ENCODE data around the gene FCF1. TPM values are rescaled to one million over a fixed set of nuclear protein-coding genes. Genes with fewer than 3 reads are reported as not detected.

FCF1 gene
- total RNA-seq, 2 donors from 2014 or later, result 45.2 to 55.8 TPM

DNA sequence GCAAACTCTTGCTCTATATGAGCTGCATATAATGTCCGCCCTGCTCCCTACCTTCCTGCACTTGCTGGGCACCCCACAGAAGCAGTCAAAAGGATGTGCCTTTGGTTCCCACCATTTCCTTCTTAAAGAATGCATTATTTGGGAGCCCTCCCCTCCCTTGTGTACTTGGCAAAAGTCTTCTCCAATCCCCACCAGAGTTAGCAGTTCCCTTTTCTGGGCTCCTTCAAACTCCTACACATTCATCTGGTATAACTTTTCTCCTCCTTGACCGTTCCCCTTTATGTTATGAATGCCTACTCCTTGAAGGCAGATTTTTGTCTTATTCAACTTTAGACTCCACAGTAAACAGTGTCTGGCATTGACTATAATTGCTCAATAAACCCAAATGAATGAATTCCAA lies 27.9 kb upstream of the FCF1 start:
- H3K4me3 Mint-ChIP-seq, result no peak overlapping the region
- no peaks in the 10 kb centered on the region for H3K9me3 Mint-ChIP-seq
- H3K36me3 Mint-ChIP-seq, result peaks cover 22% of the 10 kb centered on the region

DNA sequence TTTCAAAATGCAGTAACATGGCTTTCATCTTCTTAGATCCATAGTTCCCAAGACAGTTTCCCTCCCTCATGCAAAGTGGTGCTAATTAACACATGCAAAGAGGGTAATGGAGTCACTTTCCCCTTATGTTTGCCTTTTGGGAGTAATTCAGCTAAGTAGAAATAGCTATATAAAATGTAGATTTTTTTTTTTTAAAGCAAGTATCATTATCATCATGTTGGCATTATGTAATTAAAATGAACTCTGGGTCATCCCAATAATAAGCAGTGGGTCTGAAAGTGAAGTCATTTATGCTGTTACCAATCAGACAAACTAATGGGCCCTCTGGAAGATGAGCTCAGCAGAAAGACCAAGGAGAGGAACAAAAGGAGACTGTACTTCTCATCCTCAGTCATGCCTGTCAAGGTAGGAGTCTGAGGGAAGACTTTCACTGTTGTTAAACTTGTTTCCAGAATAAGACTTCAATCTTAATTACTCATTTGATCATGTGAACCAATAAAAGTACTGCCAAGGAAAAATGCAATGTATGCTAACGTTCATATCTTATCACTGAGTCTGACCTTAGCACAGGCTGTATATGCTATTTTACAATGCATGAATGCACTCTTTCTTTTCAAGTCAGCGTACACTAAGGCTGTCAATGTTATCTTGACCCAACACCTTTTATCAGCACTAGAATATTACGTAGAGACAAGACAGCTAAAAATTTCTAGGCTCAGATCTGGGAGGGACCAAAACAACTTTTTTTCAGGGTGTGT lies 26.8 kb upstream of the FCF1 start:
- DNase-seq (ENCODE audit: low spot score) (no peak), ATAC-seq (no peak)
- Mint-ChIP-seq H3K4me3 (no peak overlapping the region), H3K36me3 (peaks cover 30% of the 10 kb centered on the region), H3K9me3 (no peaks in the 10 kb centered on the region), H3K27ac (no peak overlapping the region), H3K4me1 (ENCODE audit: low read depth in 2 of 2) (peaks cover 9 to 18% of the 10 kb centered on the region in 2 donors), H3K27me3 (no peaks in the 10 kb centered on the region)

More for the DNA sequence above, 27.9 kb upstream of the FCF1 start:
- H3K27ac Mint-ChIP-seq, result no peak overlapping the region
- DNase-seq (ENCODE audit: low spot score) (no peak), ATAC-seq (no peak)
- no peaks in the 10 kb centered on the region for H3K27me3 Mint-ChIP-seq
- H3K4me1 Mint-ChIP-seq (ENCODE audit: low read depth in 2 of 2), result peaks cover 9 to 18% of the 10 kb centered on the region in 2 donors

DNA sequence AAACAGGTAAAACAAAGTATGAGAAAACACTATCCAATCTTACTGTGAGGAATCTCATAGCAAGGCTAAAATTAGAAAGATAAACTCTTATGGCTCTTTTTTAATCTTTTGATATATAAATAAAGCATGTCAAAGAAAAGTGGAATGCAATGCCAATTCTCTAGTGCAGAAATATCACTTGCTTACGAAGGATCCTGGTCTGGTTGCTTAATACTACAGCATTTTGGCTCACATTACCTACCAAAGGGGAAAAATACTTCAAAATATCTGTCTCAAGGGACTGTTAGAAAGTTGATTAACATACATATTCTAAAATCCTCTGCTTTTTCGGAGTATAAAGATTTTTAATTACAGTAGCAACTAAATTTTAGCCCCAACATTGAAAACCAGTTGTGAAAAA lies 21.5 kb upstream of the FCF1 start:
- Mint-ChIP-seq H3K36me3 (peaks cover 17% of the 10 kb centered on the region), H3K27ac (no peak overlapping the region), H3K27me3 (no peaks in the 10 kb centered on the region), H3K4me3 (no peak overlapping the region), H3K9me3 (no peaks in the 10 kb centered on the region), H3K4me1 (ENCODE audit: low read depth in 2 of 2) (peaks cover 16 to 17% of the 10 kb centered on the region in 2 donors)
- ATAC-seq (no peak), DNase-seq (ENCODE audit: low spot score) (no peak)

DNA sequence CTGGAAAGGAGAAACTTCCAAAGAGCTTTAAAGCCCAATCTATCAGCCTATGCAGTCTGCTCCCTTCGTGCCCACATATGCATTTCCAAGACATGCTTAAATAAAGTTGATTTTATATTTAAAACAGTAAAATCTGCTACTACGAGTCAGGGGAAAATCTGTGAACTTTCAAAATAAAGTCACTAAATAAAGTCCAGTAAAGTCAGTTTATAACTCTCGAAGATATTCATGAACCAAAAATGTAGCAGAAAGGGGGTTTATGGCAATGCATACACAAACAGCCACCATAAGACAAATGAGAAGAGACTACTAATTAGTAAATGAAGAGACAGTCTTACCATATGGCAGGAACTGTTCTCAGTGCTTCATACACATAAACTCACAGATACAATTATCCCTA lies 19.8 kb upstream of the FCF1 start:
- Mint-ChIP-seq H3K27me3 (no peaks in the 10 kb centered on the region), H3K4me3 (no peak overlapping the region), H3K36me3 (peaks cover 18% of the 10 kb centered on the region), H3K27ac (no peak overlapping the region), H3K9me3 (no peaks in the 10 kb centered on the region), H3K4me1 (ENCODE audit: low read depth in 2 of 2) (peaks cover 12 to 23% of the 10 kb centered on the region in 2 donors)
- DNase-seq (ENCODE audit: low spot score) (no peak), ATAC-seq (no peak)

DNA sequence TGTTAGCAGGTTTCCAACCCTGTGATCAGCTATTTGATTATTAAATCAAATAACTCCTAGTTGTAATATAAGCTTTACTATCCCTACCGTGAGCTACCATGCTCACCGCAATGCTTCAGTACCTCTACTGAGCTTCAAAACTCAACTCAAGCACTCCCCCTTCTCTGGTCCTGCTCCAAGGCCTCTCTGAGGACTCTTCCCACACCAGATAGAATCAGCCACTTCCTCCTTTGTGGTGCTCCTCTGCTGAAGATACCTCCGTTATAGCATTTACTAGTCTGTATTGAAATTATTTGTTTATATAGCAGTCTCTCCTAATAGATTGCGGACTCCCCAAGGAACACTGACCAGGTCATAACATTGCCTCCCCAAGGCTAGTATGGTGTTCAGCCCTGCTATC lies 17.5 kb upstream of the FCF1 start:
- Mint-ChIP-seq H3K4me1 (ENCODE audit: low read depth in 2 of 2) (peaks cover 16 to 20% of the 10 kb centered on the region in 2 donors), H3K36me3 (peaks cover 16% of the 10 kb centered on the region), H3K27me3 (no peaks in the 10 kb centered on the region), H3K27ac (no peak overlapping the region), H3K4me3 (no peak overlapping the region), H3K9me3 (no peaks in the 10 kb centered on the region)
- DNase-seq (ENCODE audit: low spot score) (no peak), ATAC-seq (no peak)

DNA sequence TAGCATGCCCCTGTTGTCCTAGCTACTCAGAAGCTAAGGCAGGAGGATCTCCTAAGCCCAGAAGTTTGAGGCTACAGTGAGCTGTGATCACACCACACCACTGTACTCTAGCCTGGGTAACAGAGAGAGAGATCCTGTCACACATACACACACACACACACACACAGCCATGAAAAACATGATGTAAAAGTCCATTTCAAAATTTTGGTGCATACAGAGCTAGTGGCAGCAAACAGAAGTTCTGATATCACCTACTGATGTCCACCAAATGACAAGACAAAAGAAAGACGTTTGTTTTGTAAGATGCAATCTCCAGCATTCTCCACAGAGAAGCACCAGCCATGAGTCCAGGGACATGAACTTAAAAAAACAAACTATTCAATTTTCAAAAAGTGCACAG lies 15.9 kb upstream of the FCF1 start:
- H3K4me1 Mint-ChIP-seq (ENCODE audit: low read depth in 2 of 2), result peaks cover 25 to 27% of the 10 kb centered on the region in 2 donors

DNA sequence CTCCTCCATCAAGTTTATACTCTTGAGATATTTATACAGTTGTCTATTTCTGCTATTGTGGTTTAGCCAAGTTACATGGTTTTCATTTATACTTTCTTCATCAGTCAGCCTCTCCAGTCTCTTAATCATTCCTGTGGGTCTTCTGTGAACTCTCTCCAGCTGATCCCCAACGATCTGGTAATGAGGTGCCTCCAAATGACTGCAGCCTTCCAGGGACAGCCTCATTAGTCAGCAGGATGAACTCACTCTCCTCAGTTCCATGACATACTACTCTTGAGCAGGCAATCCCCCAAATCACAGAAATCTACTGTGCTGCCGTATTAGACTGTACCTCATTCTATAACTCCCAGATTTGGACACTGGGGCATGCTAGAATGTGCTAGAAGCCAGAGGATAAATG lies 15.4 kb upstream of the FCF1 start:
- H3K4me1 Mint-ChIP-seq (ENCODE audit: low read depth in 2 of 2), result peaks cover 25 to 27% of the 10 kb centered on the region in 2 donors
- no peak for DNase-seq (ENCODE audit: low spot score)
- no peak overlapping the region for H3K27ac Mint-ChIP-seq
- ATAC-seq, result no peak
- H3K4me3 Mint-ChIP-seq, result no peak overlapping the region
- H3K9me3 Mint-ChIP-seq, result no peaks in the 10 kb centered on the region
- H3K27me3 Mint-ChIP-seq, result no peaks in the 10 kb centered on the region
- H3K36me3 Mint-ChIP-seq, result peaks cover 15% of the 10 kb centered on the region

More for the DNA sequence above, 15.9 kb upstream of the FCF1 start:
- H3K36me3 Mint-ChIP-seq, result peaks cover 14% of the 10 kb centered on the region
- ATAC-seq (no peak), DNase-seq (ENCODE audit: low spot score) (no peak)
- no peak overlapping the region for H3K4me3 Mint-ChIP-seq
- no peaks in the 10 kb centered on the region for H3K9me3 Mint-ChIP-seq
- H3K27ac Mint-ChIP-seq, result no peak overlapping the region
- H3K27me3 Mint-ChIP-seq, result no peaks in the 10 kb centered on the region

DNA sequence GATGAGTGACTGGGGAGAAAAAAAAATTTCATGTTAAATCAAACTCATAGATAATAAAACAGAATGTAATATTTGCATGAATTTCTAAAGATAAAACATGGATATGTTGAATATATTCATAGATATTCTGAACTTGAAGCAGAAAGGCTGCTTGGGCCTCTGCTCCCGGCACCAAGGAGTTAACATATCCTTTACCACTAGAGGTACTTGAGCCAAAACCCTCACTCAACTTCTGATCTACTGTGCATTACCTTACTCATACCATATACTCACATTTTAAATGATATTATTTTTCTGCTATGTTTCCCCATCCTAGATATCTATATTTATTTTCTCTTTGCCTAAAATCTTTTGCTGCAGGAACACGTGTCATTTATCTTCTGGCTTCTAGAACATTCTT lies 15.0 kb upstream of the FCF1 start:
- DNase-seq (ENCODE audit: low spot score), result no peak
- Mint-ChIP-seq H3K9me3 (no peaks in the 10 kb centered on the region), H3K4me3 (no peak overlapping the region), H3K27me3 (no peaks in the 10 kb centered on the region), H3K27ac (no peak overlapping the region), H3K36me3 (peaks cover 19% of the 10 kb centered on the region), H3K4me1 (ENCODE audit: low read depth in 2 of 2) (peaks cover 28 to 30% of the 10 kb centered on the region in 2 donors)
- ATAC-seq, result no peak

DNA sequence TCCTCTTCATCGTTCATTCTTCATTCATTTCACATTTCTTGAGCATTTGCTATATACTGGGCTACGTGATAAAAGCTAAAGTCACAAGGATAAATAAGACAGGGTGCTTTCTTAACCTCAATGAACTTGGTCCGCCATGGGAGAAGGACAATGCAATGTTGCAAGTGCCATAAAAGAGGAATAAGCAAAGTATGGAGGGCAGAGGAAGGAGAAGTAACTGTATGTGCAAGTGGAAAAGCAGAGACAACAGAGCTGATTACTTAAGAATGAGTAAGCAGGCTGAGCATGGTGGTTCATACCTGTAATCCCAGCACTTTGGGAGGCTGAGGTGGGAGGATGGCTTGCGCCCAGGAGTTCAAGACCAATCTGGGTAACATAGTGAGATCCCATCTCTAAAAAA lies 14.5 kb upstream of the FCF1 start:
- Mint-ChIP-seq H3K4me3 (no peak overlapping the region), H3K4me1 (ENCODE audit: low read depth in 2 of 2) (peaks cover 28 to 31% of the 10 kb centered on the region in 2 donors)

DNA sequence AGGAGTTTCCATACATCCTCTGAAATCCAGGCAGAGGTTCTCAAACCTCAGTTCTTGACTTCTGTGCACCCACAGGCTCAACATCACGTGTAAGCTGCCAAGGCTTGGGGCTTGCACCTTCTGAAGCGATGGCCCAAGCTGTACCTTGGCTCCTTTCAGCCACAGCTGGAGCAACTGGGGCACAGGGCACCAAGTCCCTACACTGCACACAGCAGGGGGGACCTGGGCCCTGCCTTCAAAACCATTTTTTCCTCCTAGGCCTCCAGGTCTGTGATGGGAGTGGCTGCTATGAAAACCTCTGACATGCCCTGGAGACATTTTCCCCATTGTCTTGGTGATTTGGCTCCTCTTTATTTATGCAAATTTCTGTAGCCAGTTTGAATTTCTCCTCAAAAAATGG lies 10.7 kb upstream of the FCF1 start:
- Mint-ChIP-seq H3K27ac (no peak overlapping the region), H3K36me3 (peaks cover 22% of the 10 kb centered on the region), H3K4me3 (no peak overlapping the region), H3K4me1 (ENCODE audit: low read depth in 2 of 2) (peaks cover 31 to 34% of the 10 kb centered on the region in 2 donors), H3K27me3 (no peaks in the 10 kb centered on the region), H3K9me3 (no peaks in the 10 kb centered on the region)
- no peak for DNase-seq (ENCODE audit: low spot score)
- no peak for ATAC-seq

More for the DNA sequence above, 14.5 kb upstream of the FCF1 start:
- H3K9me3 Mint-ChIP-seq, result no peaks in the 10 kb centered on the region
- peaks cover 22% of the 10 kb centered on the region for H3K36me3 Mint-ChIP-seq
- ATAC-seq (no peak), DNase-seq (ENCODE audit: low spot score) (no peak)
- no peak overlapping the region for H3K27ac Mint-ChIP-seq
- no peaks in the 10 kb centered on the region for H3K27me3 Mint-ChIP-seq

DNA sequence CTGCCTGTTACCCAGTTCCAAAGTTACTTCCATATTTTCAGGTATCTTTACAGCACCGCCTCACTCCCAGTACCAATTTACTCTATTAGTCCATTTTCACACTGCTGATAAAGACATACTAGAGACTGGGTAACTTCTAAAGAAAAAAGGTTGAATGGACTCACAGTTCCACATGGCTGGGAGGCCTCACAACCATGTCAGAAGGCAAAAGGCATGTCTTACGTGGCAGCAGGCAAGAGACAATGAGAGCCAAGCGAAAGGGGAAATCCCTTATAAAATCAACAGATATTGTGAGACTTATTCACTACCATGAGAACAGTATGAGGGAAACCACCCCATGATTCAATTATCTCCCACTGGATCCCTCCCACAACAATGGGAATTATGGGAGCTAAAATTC lies 9.9 kb upstream of the FCF1 start:
- DNase-seq (ENCODE audit: low spot score) (no peak), ATAC-seq (no peak)
- Mint-ChIP-seq H3K27me3 (no peaks in the 10 kb centered on the region), H3K27ac (no peak overlapping the region), H3K9me3 (no peaks in the 10 kb centered on the region), H3K36me3 (peaks cover 22% of the 10 kb centered on the region), H3K4me3 (no peak overlapping the region), H3K4me1 (ENCODE audit: low read depth in 2 of 2) (peaks cover 31% of the 10 kb centered on the region in 2 donors)

DNA sequence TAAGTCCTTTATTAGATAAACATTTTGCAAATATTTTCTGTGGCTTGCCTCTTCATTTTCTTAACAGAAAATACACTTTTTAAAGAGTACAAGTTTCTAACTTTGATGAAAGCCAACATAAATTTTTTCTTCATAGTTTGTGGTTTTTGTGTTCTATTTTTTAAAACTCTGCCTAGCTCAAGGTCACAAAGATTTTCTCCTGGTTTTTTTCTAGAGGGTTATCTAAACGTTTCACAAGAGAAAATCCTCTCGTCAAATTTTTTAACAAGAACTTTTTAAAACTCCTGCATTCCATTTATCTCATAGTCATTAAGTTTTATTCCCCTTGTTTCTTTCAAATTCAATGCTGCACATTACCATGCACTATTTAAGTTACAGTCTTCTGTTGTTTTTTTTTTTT lies 8.3 kb upstream of the FCF1 start:
- Mint-ChIP-seq H3K36me3 (peaks cover 16% of the 10 kb centered on the region), H3K4me1 (ENCODE audit: low read depth in 2 of 2) (peaks cover 33 to 34% of the 10 kb centered on the region in 2 donors), H3K27ac (no peak overlapping the region), H3K4me3 (no peak overlapping the region), H3K27me3 (no peaks in the 10 kb centered on the region), H3K9me3 (no peaks in the 10 kb centered on the region)
- DNase-seq (ENCODE audit: low spot score), result no peak
- no peak for ATAC-seq

DNA sequence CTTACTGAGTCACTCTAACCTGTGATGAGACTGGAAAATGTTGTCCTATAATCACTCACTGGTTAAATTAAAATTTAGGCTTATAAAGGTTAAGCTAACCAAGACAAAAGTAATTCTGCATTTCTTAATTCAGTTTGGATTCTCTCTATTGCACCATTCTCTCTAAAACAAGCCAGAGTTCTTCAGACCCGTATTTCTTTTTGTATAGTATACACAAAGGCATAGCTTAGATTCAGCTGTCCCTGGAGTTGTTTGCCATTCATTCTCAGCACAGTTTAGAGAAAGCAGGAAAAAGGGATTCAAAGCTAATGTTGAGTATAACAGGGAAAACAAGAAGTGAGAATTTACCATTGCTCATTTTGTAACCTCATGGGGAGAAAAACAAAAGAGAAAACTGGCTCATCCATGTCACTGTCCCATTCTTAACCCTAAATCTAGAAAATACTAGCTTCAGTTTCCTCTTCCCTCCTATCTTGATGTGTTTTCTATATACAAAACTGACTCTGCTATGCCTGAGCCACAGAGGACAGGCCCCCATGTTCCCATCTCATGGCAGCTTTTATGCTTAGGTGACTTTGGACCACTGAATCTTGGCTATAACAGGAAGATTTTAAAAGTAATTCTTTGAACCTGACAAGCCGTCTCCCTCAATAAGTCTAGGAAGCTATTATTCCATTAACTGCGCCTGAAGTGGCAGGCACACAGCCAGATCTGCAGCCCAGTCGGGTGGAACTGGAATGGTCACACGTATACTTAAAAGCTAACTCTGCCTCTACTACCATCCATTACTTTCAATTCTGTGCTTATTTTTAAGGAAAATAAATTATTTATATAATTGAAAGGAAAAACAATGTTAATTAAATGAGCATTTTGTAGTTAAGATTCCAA lies 7.1 kb upstream of the FCF1 start:
- Mint-ChIP-seq H3K9me3 (no peaks in the 10 kb centered on the region), H3K4me1 (ENCODE audit: low read depth in 2 of 2) (peaks cover 37 to 41% of the 10 kb centered on the region in 2 donors), H3K36me3 (peaks cover 14% of the 10 kb centered on the region), H3K4me3 (no peak overlapping the region), H3K27ac (no peak overlapping the region), H3K27me3 (no peaks in the 10 kb centered on the region)
- ATAC-seq (no peak), DNase-seq (ENCODE audit: low spot score) (no peak)

DNA sequence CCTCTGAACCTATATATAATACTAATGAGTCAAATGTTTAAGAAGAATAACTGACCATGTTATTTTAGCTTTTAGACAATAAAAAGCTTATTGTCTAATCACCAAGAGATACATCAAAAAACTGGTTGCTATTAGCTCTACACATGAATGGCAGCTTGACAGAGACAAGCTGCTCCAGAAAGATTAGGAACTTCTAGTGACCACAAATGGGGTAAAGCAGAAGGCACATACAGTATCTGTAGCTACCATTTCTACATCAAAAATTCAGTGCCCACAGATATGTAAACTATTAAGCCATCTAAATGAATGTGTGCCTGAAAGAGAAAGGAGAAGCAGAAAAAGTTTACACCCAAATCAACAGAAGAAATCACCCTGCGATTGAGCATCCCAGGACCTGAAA lies 2.5 kb upstream of the FCF1 start:
- Mint-ChIP-seq H3K4me3 (peak overlapping the region; percentile 39), H3K36me3 (peaks cover 8% of the 10 kb centered on the region), H3K27ac (no peak overlapping the region), H3K9me3 (no peaks in the 10 kb centered on the region), H3K27me3 (no peaks in the 10 kb centered on the region), H3K4me1 (ENCODE audit: low read depth in 2 of 2) (peaks cover 38 to 50% of the 10 kb centered on the region in 2 donors)
- ATAC-seq (no peak), DNase-seq (ENCODE audit: low spot score) (no peak)

All from natural killer cell treated with Interleukin-12 subunit alpha and Interleukin-12 subunit beta and Interleukin-15 and Interleukin-18, amount 100 ng/mL, for 72 hours (primary cell).